Measurements from ENCODE around the gene ASCC3.

DNA sequence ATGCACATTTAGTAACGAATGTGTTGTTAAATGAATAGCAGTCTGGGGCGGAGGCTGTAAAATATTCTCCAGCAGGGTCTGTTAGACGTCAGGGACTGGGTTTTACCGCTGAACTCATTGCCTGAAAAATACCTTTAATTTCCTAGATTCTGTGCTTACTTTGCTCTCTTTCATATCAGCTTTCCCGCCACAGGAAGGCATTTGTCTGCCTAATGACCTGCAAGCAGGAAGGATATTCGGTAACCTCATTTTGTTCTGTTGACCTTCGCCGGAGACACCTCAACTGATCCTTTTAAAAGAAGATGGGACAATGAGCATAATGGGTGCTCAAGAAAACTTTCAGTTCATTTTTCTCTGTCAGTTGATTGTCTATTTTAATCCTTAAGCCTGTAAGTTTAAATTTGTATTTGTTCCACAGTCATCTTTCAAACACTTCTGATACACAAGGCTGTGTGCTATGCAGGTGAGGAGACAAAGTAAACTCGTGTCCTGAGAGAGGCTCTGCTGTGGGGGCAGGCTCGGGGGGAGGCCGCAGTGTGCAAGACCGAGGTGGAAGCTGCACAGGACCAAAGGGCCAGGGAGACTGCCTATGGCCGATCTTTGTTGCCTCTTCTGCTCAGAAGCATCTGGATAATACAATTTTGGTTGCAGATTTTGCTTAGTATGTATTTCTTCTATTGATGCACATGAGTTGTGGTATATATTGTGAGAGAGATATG, 389.0 kb downstream of the ASCC3 start:
- TF ChIP-seq, protein P1, sequence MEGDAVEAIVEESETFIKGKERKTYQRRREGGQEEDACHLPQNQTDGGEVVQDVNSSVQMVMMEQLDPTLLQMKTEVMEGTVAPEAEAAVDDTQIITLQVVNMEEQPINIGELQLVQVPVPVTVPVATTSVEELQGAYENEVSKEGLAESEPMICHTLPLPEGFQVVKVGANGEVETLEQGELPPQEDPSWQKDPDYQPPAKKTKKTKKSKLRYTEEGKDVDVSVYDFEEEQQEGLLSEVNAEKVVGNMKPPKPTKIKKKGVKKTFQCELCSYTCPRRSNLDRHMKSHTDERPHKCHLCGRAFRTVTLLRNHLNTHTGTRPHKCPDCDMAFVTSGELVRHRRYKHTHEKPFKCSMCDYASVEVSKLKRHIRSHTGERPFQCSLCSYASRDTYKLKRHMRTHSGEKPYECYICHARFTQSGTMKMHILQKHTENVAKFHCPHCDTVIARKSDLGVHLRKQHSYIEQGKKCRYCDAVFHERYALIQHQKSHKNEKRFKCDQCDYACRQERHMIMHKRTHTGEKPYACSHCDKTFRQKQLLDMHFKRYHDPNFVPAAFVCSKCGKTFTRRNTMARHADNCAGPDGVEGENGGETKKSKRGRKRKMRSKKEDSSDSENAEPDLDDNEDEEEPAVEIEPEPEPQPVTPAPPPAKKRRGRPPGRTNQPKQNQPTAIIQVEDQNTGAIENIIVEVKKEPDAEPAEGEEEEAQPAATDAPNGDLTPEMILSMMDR (IDR thresholded peaks at IDR 0.05), result no peak
- TF ChIP-seq POLR2A (IDR thresholded peaks at IDR 0.05) (no peak), EP300 (IDR thresholded peaks at IDR 0.05) (no peak), POLR2AphosphoS5 (IDR thresholded peaks at IDR 0.05) (no peak)
